Astrocyte (in vitro differentiated cells and primary cell): Measurements from ENCODE around the gene AKAP8. TPM values are rescaled to one million over a fixed set of nuclear protein-coding genes. Genes with fewer than 3 reads are reported as not detected.
A peak's percentile ranks its signal among the peaks of the same experiment; 100 is the strongest.
"Not testable (repeated sequence)": the region's sequence is repeated elsewhere in the genome, so short reads cannot be mapped to it uniquely, and the experiment has no call there.

Source experiments
- DNase-seq: peaks from one replicate; pipeline ENCODE4 v3.0.0-alpha.2; 2010; ENCODE audit warnings: low read depth
- FAIRE-seq: peaks from 2 replicates; lab custom pipeline; 2011; peaks lifted over from hg19 to GRCh38; lab: Jason Lieb, UNC
- H2AFZ ChIP-seq: 2 replicates; pipeline ENCODE4 v1.6.0; 2012; ENCODE audit warnings: low read depth, low read length, inconsistent platforms
- H3K27ac ChIP-seq: 2 replicates; pipeline ENCODE4 v1.5.1; 2011; ENCODE audit warnings: low read depth, low read length, inconsistent platforms
- H3K27me3 ChIP-seq: 2 replicates; pipeline ENCODE4 v1.6.0; 2011; ENCODE audit warnings: low read length, inconsistent platforms; ENCODE audit not compliant: insufficient read depth
- H3K36me3 ChIP-seq: 2 replicates; pipeline ENCODE4 v1.5.1; 2011; ENCODE audit warnings: low read length, inconsistent platforms; ENCODE audit not compliant: insufficient read depth
- H3K4me1 ChIP-seq: 2 replicates; pipeline ENCODE4 v1.5.1; 2011; ENCODE audit warnings: low read length, inconsistent platforms; ENCODE audit not compliant: insufficient read depth
- H3K4me2 ChIP-seq: 2 replicates; pipeline ENCODE4 v1.6.0; 2012; ENCODE audit warnings: low read length, inconsistent platforms
- H3K4me3 ChIP-seq: 2 replicates; pipeline ENCODE4 v1.5.1; 2011; ENCODE audit warnings: low read depth, mild to moderate bottlenecking, low read length, inconsistent platforms; ENCODE audit not compliant: insufficient read depth
- H3K79me2 ChIP-seq: 2 replicates; pipeline ENCODE4 v1.6.0; 2012; ENCODE audit warnings: mild to moderate bottlenecking, low read length, inconsistent platforms; ENCODE audit not compliant: insufficient read depth
- H3K9ac ChIP-seq: 2 replicates; pipeline ENCODE4 v1.6.0; 2012; ENCODE audit warnings: mild to moderate bottlenecking, low read length, inconsistent platforms
- H3K9me3 ChIP-seq: 2 replicates; pipeline ENCODE4 v1.5.1; 2012; ENCODE audit warnings: low read depth, mild to moderate bottlenecking, low read length, inconsistent platforms; ENCODE audit not compliant: insufficient read depth
- H4K20me1 ChIP-seq: 2 replicates; pipeline ENCODE4 v1.6.0; 2012; ENCODE audit warnings: low read length, inconsistent platforms; ENCODE audit not compliant: insufficient read depth
- H3K27ac Mint-ChIP-seq: one replicate; pipeline ENCODE4 v1.8.0; 2021; ENCODE audit warnings: mild to moderate bottlenecking, mixed read lengths; ENCODE audit not compliant: unreplicated experiment
- H3K27me3 Mint-ChIP-seq: one replicate; pipeline ENCODE4 v1.8.0; 2021; ENCODE audit warnings: low read depth, mixed read lengths; ENCODE audit not compliant: unreplicated experiment
- H3K36me3 Mint-ChIP-seq: one replicate; pipeline ENCODE4 v1.8.0; 2021; ENCODE audit warnings: low read depth, mixed read lengths; ENCODE audit not compliant: unreplicated experiment
- H3K4me1 Mint-ChIP-seq: one replicate; pipeline ENCODE4 v1.8.0; 2021; ENCODE audit warnings: low read depth, mixed read lengths; ENCODE audit not compliant: unreplicated experiment
- H3K4me3 Mint-ChIP-seq: one replicate; pipeline ENCODE4 v1.8.0; 2021; ENCODE audit warnings: mild to moderate bottlenecking, moderate library complexity, mixed read lengths; ENCODE audit not compliant: unreplicated experiment
- H3K9me3 Mint-ChIP-seq: one replicate; pipeline ENCODE4 v1.8.0; 2021; ENCODE audit warnings: mild to moderate bottlenecking, mixed read lengths; ENCODE audit not compliant: unreplicated experiment
- CTCF ChIP-seq: IDR thresholded peaks from 2 replicates; pipeline ENCODE4 v1.5.1; 2011; ENCODE audit warnings: low read depth, mild to moderate bottlenecking, inconsistent platforms, low read length, moderate library complexity; ENCODE audit not compliant: insufficient read depth
- EZH2 ChIP-seq: IDR thresholded peaks from 2 replicates; pipeline ENCODE4 v1.6.1; 2012; ENCODE audit warnings: mild to moderate bottlenecking, low read length, inconsistent platforms; ENCODE audit not compliant: insufficient read depth
- total RNA-seq: library from RNA; stranded (reverse); gene quantifications from 2 replicates; pipeline ENCODE4 v1.2.1, GENCODE V29; 2021

The AKAP8 gene
- total RNA-seq, 1 donor from 2014 or later: 40.1 TPM

- H3K4me1 Mint-ChIP-seq: no peaks in the 10 kb centered on the region
- no peak overlapping the region for H3K27ac ChIP-seq
- DNase-seq (no peak), FAIRE-seq (no peak)
- TF ChIP-seq EZH2 (no peak), CTCF (no peak)
- H3K9me3 Mint-ChIP-seq: no peaks in the 10 kb centered on the region
- H3K27me3 Mint-ChIP-seq: no peaks in the 10 kb centered on the region
- H2AFZ ChIP-seq: no peak overlapping the region
- H3K4me2 ChIP-seq: no peak overlapping the region
- peaks cover 29% of the 10 kb centered on the region for H3K36me3 ChIP-seq
- peaks cover 61% of the 10 kb centered on the region for H3K79me2 ChIP-seq
- peaks cover 74% of the 10 kb centered on the region for H4K20me1 ChIP-seq
- no peak overlapping the region for H3K4me3 Mint-ChIP-seq
- no peaks in the 10 kb centered on the region for H3K27me3 ChIP-seq
- no peak overlapping the region for H3K4me3 ChIP-seq
- H3K36me3 Mint-ChIP-seq: peaks cover 27% of the 10 kb centered on the region
- no peaks in the 10 kb centered on the region for H3K9me3 ChIP-seq
- no peaks in the 10 kb centered on the region for H3K4me1 ChIP-seq
- H3K27ac Mint-ChIP-seq: no peak overlapping the region
- no peak overlapping the region for H3K9ac ChIP-seq
Measured at GRCh38 chr19:15397782-15398181, 18.2 kb upstream of the AKAP8 start.

GRCh38 chr19:15397236-15397635 is 17.6 kb upstream of the AKAP8 start:
- Mint-ChIP-seq H3K9me3 (no peaks in the 10 kb centered on the region), H3K27ac (no peak overlapping the region), H3K4me1 (no peaks in the 10 kb centered on the region), H3K27me3 (no peaks in the 10 kb centered on the region), H3K4me3 (no peak overlapping the region), H3K36me3 (peaks cover 27% of the 10 kb centered on the region)
- no peaks in the 10 kb centered on the region for H3K9me3 ChIP-seq
- no peaks in the 10 kb centered on the region for H3K27me3 ChIP-seq
- H3K4me2 ChIP-seq: no peak overlapping the region
- TF ChIP-seq CTCF (no peak), EZH2 (no peak)
- H3K4me1 ChIP-seq: no peaks in the 10 kb centered on the region
- peaks cover 68% of the 10 kb centered on the region for H4K20me1 ChIP-seq
- peaks cover 33% of the 10 kb centered on the region for H3K36me3 ChIP-seq
- FAIRE-seq (no peak), DNase-seq (no peak)
- no peak overlapping the region for H3K9ac ChIP-seq
- no peak overlapping the region for H3K4me3 ChIP-seq
- no peak overlapping the region for H3K27ac ChIP-seq
- peaks cover 59% of the 10 kb centered on the region for H3K79me2 ChIP-seq
- no peak overlapping the region for H2AFZ ChIP-seq

GRCh38 chr19:15396436-15396835 is 16.8 kb upstream of the AKAP8 start:
- H3K9me3 ChIP-seq: no peaks in the 10 kb centered on the region
- peaks cover 64% of the 10 kb centered on the region for H4K20me1 ChIP-seq
- Mint-ChIP-seq H3K27ac (peak overlapping the region; percentile 1), H3K4me3 (no peak overlapping the region), H3K4me1 (no peaks in the 10 kb centered on the region), H3K27me3 (no peaks in the 10 kb centered on the region), H3K36me3 (peaks cover 27% of the 10 kb centered on the region), H3K9me3 (no peaks in the 10 kb centered on the region)
- no peak overlapping the region for H3K27ac ChIP-seq
- peaks cover 36% of the 10 kb centered on the region for H3K36me3 ChIP-seq
- no peak overlapping the region for H3K4me2 ChIP-seq
- H3K4me3 ChIP-seq: no peak overlapping the region
- TF ChIP-seq EZH2 (no peak), CTCF (no peak)
- DNase-seq: no peak
- peaks cover 57% of the 10 kb centered on the region for H3K79me2 ChIP-seq
- FAIRE-seq: no peak
- H3K4me1 ChIP-seq: no peaks in the 10 kb centered on the region
- H3K9ac ChIP-seq: no peak overlapping the region
- no peaks in the 10 kb centered on the region for H3K27me3 ChIP-seq
- H2AFZ ChIP-seq: no peak overlapping the region

GRCh38 chr19:15395251-15395650 is 15.7 kb upstream of the AKAP8 start:
- H3K27me3 Mint-ChIP-seq, H3K9me3 Mint-ChIP-seq, H3K4me3 Mint-ChIP-seq, H3K4me1 Mint-ChIP-seq, H3K27me3 ChIP-seq, H3K4me3 ChIP-seq, H3K27ac ChIP-seq, H3K9me3 ChIP-seq, FAIRE-seq, H3K4me2 ChIP-seq, DNase-seq, H2AFZ ChIP-seq, H3K4me1 ChIP-seq, H3K9ac ChIP-seq: not testable (repeated sequence)
- H3K36me3 ChIP-seq: peaks cover 32% of the 10 kb centered on the region
- peaks cover 32% of the 10 kb centered on the region for H3K36me3 Mint-ChIP-seq
- peak overlapping the region; percentile 34 for H3K27ac Mint-ChIP-seq
- H3K79me2 ChIP-seq: peaks cover 53% of the 10 kb centered on the region
- peaks cover 60% of the 10 kb centered on the region for H4K20me1 ChIP-seq
